Spleen (tissue), 7 donors: Measurements from ENCODE around the gene KCTD1.

Experiments used
- CTCF ChIP-seq, 11 experiments: fragments of 200-600 bp in 7 of 11; fragments of 450-650 bp in 4 of 11; sonication (generic) in 4 of 11; IDR thresholded peaks in 8 of 11; conservative IDR thresholded peaks in 3 of 11; 1 replicate in 7 of 11; 2 replicates in 4 of 11; pipeline versions ENCODE4 v1.4.0 to v1.8.0; 2016 to 2021; ENCODE audit warnings: antibody characterized with exemption in 11 of 11, inconsistent platforms in 4 of 11, mild to moderate bottlenecking in 1 of 11
- POLR2A ChIP-seq, 3 donors: fragments of 450-650 bp; IDR thresholded peaks; one replicate each; pipeline ENCODE4 v1.5.1; 2017; ENCODE audit warnings: antibody characterized with exemption in 3 of 3, mild to moderate bottlenecking in 1 of 3
- POLR2AphosphoS5 ChIP-seq, 3 donors: sonication (generic); formaldehyde crosslinking; IDR thresholded peaks; one replicate each; pipeline ENCODE4 v1.5.1; 2017; ENCODE audit warnings: antibody characterized with exemption in 3 of 3
- donor health status: DM: no; HTN: no; CAD: no; lungs with moderate emphysema.
- donor health status: DM: no; HTN: no; CAD: no.
- donor health status: DM: no; HTN: no; CAD: no.

- TF ChIP-seq CTCF (IDR thresholded peaks at IDR 0.05 in 8 of 11, conservative IDR thresholded peaks at IDR 0.05 in 3 of 11) (no peak), POLR2AphosphoS5 (IDR thresholded peaks at IDR 0.05) (no peak), POLR2A (IDR thresholded peaks at IDR 0.05) (no peak)
These were observed 133.4 kb downstream of the KCTD1 start for GRCh38 chr18:26414901-26415440.
